ENCODE measurements around the gene SCYGR5. TPM values are rescaled to one million over a fixed set of nuclear protein-coding genes. Genes with fewer than 3 reads are reported as not detected.

The SCYGR5 gene
- total and polyA plus RNA-seq, 2 of the 8 experiments (the other 6 are each of a cell fraction or from before 2014, with no cell fraction given): not detected

- H3K36me3 ChIP-seq (ENCODE audit: control insufficient read depth in 2 of 4, insufficient read depth in 4 of 4, low read length in 3 of 4): no peaks in the 10 kb centered on the region
- H3K18ac ChIP-seq (ENCODE audit: extremely low read depth, low read length): no peak overlapping the region
- no peak overlapping the region for H3K23ac ChIP-seq (ENCODE audit: insufficient read length)
- 91% methylated on average over 6 of the region's 6 CpGs; no CpG with 5 or more reads in 1 of the 2 experiments for WGBS, 2 experiments (ENCODE audit: extremely low coverage in 1 of 2, insufficient coverage in 1 of 2, insufficient read length in 1 of 2, insufficient replicate concordance in 2 of 2, low coverage in 1 of 2, low lambda C conversion rate in 2 of 2, missing lambda C conversion rate in 1 of 2)
- H3K56ac ChIP-seq (replicated peaks; ENCODE audit: insufficient read length, low read depth, low read length): no peak overlapping the region
- no peaks in the 10 kb centered on the region for H4K20me1 ChIP-seq (replicated peaks in 1 of 2; ENCODE audit: control insufficient read depth in 1 of 2, insufficient read depth in 2 of 2, low read length in 2 of 2)
- no peaks in the 10 kb centered on the region for H3K79me2 ChIP-seq (ENCODE audit: control insufficient read depth in 1 of 2, insufficient read depth in 2 of 2, low read length in 2 of 2)
- H4K91ac ChIP-seq (replicated peaks; ENCODE audit: insufficient read length, low read length): no peak overlapping the region
- H4K5ac ChIP-seq (ENCODE audit: insufficient read length, low read depth, low read length): no peak overlapping the region
- H3K27ac ChIP-seq (ENCODE audit: low read depth, low read length): no peak overlapping the region
- no peak overlapping the region for H2AK5ac ChIP-seq (ENCODE audit: low read depth, low read length)
- H3K23me2 ChIP-seq (ENCODE audit: low read depth, low read length): no peaks in the 10 kb centered on the region; the same call in 1 of the 2 replicates
- no peak overlapping the region for H2BK5ac ChIP-seq (ENCODE audit: low read depth, low read length)
- no peak overlapping the region for H3K4me2 ChIP-seq (ENCODE audit: insufficient read depth in 1 of 2, low read depth in 2 of 2, low read length in 2 of 2)
- H3K4ac ChIP-seq (replicated peaks; ENCODE audit: insufficient read length, low read depth, low read length): no peak overlapping the region
- no peaks in the 10 kb centered on the region for H3K79me1 ChIP-seq (ENCODE audit: low read depth, low read length)
- no peak overlapping the region for H3K14ac ChIP-seq (ENCODE audit: insufficient read length)
- no peak overlapping the region for H2BK120ac ChIP-seq (replicated peaks; ENCODE audit: low read depth, low read length)
- ChIA-PET CTCF (ENCODE audit: partially characterized antibody) (interaction anchor here (0.9 to 1.7 kb wide), 4 partner anchors 20 to 109 kb away, joined by 3 to 11 read pairs (median 4); no protein-coding TSS in a partner anchor), POLR2A (ENCODE audit: partially characterized antibody) (no interaction called here)
- no peaks in the 10 kb centered on the region for H3K27me3 ChIP-seq (replicated peaks in 1 of 4; ENCODE audit: control insufficient read depth in 3 of 4, extremely low read depth in 1 of 4, insufficient read depth in 3 of 4, low read length in 3 of 4)
- no peak overlapping the region for H2AFZ ChIP-seq (ENCODE audit: low read length)
- H4K8ac ChIP-seq (ENCODE audit: extremely low read depth, insufficient read depth, low read length): no peak overlapping the region
- peaks cover 0 to 10% (median 4%) of the 10 kb centered on the region in 4 experiments; a peak in 4 of 7 replicates for H3K4me1 ChIP-seq (replicated peaks in 1 of 4; ENCODE audit: control insufficient read depth in 3 of 4, insufficient read depth in 4 of 4, low read length in 3 of 4)
- no peak overlapping the region for H3K4me3 ChIP-seq (ENCODE audit: extremely low read depth in 1 of 4, insufficient read depth in 2 of 4, low read depth in 3 of 4, low read length in 4 of 4)
- FAIRE-seq: no peak
- H3K9me3 ChIP-seq (ENCODE audit: insufficient read depth in 2 of 2, low read depth in 1 of 2, low read length in 1 of 2): no peaks in the 10 kb centered on the region
- H2BK15ac ChIP-seq (ENCODE audit: low read length): no peak overlapping the region
- no peak overlapping the region for H2BK20ac ChIP-seq (ENCODE audit: low read length)
- no peak for DNase-seq (ENCODE audit: low read depth in 1 of 2, low spot score in 2 of 2)
- H2BK12ac ChIP-seq (ENCODE audit: low read depth, low read length): no peak overlapping the region
- H3K9ac ChIP-seq (replicated peaks in 1 of 4; ENCODE audit: extremely low read depth in 1 of 4, low read depth in 3 of 4, low read length in 3 of 4): no peak overlapping the region
- TF ChIP-seq USF2 (IDR thresholded peaks at IDR 0.05; ENCODE audit: low read length) (no peak), SP4 (IDR thresholded peaks at IDR 0.05; ENCODE audit: low read length) (no peak), TEAD4 (IDR thresholded peaks at IDR 0.05; ENCODE audit: low read depth, low read length) (no peak), TAF7 (optimal IDR thresholded peaks at IDR 0.05; ENCODE audit: borderline replicate concordance, low read depth, low read length) (no peak), CTBP2 (IDR thresholded peaks at IDR 0.05; ENCODE audit: borderline replicate concordance, insufficient read depth, insufficient read length, low read length) (no peak), ASH2L (IDR thresholded peaks at IDR 0.05; ENCODE audit: low read length) (no peak), POLR2AphosphoS5 (IDR thresholded peaks at IDR 0.05; ENCODE audit: low read depth, low read length) (no peak), SIN3A (conservative IDR thresholded peaks at IDR 0.05 in 1 of 2, IDR thresholded peaks at IDR 0.05 in 1 of 2; ENCODE audit: low read depth in 1 of 2, low read length in 2 of 2) (no peak), CREB1 (IDR thresholded peaks at IDR 0.05) (no peak), EP300 (IDR thresholded peaks at IDR 0.05; ENCODE audit: borderline replicate concordance in 1 of 2, low read depth in 2 of 2, low read length in 2 of 2) (no peak), E2F6 (IDR thresholded peaks at IDR 0.05) (no peak)
Measured at GRCh38 chr2:227665189-227665940, 1.2 kb upstream of the SCYGR5 start.
